Measurements from ENCODE around the gene TMEM11.
"Not testable (repeated sequence)": the region's sequence is repeated elsewhere in the genome, so short reads cannot be mapped to it uniquely, and the experiment has no call there.

Gene TMEM11

DNA sequence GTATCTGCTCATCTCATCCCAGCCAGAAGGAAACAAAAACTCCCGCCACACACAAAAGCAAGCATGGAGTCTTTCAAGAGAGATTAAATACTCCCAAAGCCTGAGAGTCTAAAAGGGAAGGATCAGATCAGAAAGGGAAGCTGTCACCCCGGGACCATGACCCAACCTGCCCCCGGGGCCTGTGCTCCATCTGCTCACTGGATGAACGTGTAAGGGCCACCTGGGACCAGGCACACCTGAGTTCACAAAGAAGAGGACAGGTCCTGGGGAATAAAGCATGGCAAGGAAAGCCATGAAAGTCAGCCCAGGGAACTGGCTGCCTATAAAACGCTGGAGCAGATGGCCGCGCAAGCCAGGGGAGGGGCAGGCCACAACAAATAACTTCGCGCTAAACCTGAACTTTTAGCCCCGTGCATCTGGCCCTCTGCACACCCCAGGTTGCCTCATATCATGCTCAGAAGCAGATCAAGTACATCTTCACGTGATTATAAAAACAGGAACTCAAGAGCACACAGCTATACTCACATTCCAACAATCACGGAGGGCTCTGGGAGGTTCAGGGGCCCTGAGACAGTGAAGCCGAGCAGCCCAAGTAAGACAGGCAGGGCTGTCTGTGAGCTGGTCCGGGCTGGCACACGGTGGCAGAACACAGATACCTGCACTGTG lies 3.4 kb downstream of the TMEM11 start:
- DNase-seq = peak; percentile 28

DNA sequence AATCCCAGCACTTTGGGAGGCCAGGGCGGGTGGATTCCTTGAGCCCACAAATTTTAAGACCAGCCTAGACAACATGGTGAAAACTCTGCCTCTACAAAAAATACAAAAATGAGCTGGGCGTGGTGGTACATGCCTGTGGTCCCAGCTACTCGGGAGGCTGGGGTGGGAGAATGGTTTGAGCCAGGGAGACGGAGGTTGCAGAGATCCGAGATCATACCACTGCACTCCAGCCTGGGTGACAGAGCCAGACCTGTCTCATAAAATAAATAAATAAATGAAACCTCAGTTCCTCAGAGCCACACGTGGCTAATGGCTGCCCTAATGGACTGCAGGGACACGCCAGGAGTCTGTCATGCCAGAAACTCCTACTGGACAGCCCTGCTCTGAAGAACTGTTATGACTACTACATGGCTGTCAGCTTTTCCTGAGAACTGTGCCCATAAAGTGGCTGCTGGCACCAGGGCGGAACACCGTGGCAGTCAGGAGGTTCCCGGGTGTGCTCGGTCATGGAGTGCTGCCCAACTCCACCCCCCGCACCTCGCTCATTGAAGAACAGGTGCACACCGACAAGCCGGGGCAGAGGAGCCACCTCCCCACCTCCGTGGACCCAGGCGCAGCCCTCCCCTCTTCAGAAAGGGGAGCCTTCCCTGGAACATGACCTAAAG lies 4.3 kb downstream of the TMEM11 start:
- DNase-seq = peak; percentile 51

DNA sequence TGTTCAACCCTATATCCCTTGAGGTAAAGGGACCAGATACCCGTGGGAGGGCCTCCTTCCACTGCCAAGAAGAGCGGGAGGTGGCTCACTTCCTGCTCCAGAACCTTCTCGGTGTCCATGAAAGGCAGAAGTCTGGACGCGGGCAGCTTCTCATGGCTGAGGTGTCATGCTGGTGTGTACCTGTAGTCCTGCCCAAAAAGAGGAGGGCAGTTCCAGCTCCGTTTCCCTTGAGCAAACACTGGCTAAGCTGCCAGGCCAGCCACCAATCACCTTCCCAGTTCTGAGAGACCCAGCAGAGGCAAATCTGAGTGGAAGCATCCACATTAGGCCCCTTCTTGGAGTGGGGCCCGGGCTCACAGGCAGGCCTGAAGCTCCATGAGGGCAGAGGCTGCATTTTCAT lies 5.6 kb downstream of the TMEM11 start:
- no peak for DNase-seq

DNA sequence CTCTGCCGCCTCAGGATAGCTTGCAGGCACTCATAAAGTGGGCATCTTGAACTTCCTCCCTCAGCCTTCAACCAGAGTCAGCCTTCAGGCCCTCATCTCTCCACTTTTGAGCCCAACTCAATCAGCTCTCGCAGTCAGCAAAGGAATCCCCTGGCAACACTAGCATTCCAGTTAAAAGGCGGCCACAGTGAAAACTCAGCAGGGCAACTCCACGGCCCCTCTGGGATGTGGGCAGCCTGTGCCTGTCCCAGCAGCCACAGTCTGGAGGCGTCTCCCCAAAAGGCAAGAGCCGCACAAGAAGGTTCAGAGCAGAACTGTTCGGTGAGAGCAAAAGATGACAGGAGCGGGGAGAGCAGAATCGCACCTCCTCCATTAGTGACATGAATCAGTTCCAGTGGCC lies 9.0 kb downstream of the TMEM11 start:
- no peak for DNase-seq

DNA sequence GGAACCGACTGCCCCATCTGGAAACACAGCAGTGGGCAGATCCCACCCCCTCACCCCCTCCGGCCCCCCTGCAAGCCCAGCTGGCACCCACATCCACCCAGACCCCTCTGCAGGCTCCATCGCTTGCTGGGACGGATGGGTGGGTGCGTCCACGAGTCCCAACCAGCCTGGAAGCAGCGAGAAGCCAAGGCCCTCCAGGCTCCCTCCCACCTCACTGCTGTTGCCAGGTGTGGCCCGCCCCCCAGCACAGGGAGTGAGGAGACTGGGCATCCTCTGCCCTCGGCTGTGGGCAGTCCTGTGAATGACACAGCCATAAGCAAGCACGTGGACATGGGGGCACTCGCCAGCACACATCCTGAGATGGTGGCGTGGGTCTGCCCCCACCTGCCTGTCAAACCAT lies 11.4 kb downstream of the TMEM11 start:
- no peak for DNase-seq

DNA sequence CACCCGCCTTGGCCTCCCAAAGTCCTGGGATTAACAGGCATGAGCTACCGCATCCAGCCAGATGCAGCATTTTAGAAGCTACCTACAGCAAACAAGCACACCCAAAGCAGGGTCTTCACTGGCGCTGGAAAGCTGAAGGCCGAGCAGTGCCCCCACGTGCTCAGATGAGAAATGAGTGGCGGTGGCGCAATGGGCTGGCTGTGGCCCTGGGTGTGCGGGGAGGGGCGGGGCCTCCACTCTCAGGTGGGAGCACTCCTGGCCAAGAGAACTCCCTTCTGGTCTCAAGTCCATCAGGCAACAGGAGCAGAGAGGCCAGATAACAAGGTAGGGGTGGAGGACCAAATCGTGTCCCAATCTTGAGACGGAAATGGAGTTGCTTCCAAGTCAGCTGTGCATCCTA lies 12.1 kb downstream of the TMEM11 start:
- no peak for DNase-seq

DNA sequence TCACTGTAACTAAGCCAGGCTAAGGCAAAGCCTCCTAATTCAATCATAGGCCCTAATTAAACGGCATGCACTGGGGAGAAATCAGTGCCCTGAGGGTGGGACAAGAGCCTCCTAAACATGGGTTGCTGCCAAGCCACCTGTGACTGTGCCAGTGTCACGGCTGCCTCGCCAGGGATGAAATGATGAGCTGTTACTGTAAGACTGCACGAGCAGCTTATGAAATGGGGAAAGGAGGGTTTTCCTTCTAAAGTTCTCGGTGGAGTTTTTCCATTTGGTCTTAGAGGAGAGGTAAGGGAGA lies 12.7 kb downstream of the TMEM11 start:
- DNase-seq = no peak

DNA sequence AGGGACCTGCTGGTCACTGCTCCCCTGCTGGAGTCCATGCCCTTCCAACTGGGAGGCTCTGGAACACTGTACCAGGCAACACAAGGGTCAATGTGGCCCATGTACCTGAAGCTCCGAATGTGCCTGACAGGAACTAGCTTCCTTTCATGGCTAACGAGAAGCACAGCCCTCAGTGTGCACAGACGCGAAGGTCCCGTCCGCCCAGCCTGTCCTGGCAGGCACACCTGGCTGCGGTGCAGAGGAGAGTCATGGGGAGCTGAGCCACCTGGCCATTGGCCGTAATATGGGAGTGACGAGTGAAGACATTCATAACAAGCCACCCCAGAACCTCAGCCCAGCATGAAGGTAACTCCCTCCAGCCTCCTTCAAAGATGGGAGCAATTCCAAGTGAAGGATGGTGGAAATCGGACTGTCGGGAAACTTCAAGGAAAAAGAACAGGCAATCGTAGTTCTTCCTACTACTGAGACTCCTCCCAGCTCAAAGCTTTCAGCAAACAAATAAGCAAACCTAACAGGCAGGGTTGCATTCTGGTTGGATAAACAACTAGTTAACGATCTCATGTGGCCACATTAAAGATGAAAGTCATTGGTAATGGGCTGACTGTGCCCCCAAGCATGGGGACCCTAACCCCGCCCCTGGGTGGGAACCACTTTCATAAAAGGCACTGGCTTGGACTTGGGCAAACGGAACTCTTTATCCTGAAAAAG lies 13.2 kb downstream of the TMEM11 start:
- DNase-seq = no peak

DNA sequence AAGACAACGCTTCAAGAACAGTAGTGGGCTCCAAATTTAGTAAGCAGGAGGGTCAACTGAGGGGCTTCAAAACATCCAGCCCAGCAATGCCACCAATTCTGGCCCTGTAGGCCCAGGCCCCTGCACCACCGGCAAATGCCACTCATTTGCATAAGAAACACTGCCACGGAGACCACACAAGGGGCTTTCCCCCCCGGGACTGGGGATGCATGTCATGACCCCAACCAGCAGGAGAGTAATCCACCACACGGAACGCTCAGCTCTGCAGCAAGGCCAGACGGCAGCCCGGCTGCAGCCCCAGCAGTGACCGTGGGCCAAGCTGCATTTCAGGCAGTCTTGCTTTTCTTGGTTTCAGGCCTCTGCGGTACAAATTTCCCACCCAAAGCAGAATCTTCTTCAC lies 14.1 kb downstream of the TMEM11 start:
- DNase-seq = no peak

DNA sequence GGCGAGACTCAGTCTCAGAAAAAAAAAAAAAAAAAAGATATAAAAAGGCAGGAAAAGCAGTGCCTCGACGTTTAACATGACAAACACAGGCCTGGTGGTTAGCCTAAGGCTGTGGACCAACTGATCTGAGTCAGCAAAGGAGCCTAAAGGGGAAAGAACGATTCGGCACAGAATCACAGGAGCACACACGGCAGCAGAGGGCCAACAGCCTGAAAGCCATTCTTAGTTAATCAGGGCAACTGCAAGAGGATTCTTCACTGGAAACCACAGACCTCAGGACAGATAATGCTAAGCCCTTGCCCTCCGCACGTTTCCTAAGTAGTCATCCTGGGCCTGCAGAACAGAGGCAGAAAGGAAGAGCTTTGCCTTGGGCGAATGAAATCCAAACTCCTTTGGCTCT lies 14.7 kb downstream of the TMEM11 start:
- DNase-seq = no peak

DNA sequence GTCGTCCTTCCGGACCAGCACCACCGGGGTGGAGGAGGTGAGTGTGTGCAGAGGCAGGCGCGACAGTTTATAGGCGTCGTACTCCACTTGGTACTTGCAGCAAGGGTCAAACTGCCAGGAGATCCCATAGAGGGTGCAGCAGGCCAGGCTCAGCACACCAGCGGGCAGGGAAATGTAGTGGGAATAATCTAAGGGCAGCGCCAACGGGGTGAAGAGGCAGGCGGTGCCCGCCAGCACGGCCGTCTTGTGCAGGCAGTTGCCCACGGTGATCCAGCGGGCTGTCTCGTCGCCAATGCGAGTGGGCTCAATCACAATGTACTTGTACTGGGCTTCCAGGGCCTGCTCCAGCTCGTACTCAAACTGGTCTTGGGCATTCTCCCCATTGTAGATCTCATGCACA lies 15.6 kb downstream of the TMEM11 start:
- no peak for DNase-seq

DNA sequence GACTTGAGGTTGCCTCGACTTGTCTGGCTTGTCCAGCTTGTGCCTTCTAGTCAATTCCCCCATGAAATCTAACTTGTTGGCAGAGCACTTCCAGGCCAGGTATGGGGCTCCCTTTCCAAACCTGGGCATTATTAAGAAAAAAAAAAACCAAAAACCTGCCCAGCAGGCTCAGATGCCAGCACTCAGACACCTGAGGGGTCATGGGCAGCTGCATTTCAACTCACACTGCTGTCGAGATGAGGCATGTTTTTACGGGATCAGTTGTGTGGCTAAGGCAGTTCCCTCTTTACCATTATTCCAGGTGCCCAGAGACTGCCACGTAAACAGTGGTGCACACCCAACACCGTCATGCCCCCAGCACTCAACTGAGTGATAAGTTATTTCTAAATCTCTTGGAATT lies 17.8 kb downstream of the TMEM11 start:
- no peak for DNase-seq

DNA sequence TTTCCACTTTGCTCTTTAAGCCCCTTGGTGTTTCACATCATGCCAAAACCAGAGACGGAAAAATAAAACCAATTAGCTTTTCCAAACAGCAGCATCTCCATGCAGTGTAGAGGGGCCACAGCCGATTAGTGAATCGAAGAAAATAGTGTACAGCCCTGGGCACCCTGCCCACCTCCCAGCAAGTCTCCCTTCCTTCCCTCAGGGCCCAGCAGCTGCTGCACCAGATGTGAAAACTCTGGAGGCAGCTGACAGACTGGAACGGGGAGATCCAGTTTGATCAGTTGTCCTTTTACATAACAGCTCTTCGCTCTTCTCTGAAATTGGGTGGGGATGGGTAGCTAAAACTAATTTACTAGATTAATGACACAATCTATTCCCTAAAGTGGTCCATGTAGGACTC lies 19.3 kb downstream of the TMEM11 start:
- peak; percentile 44 for DNase-seq

DNA sequence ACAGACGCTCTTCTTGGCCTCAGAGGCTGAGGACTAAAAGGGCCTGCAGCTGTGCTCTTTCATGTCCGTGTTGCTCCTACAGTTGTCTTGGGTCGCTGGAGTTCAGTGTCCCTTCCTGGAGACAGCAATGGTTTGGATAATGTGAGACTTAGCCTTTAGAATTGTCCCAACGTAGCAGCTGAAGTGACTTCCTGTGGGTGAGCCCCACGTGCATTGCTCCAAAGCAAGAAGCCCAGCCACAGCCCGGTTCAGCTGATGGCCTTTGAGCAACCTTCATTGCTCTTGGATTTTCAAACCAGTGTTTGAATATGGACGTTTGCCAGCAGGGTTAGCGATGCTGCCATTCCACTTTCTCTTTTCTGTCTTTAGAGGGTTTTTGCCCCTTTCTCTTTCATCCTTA lies 19.7 kb downstream of the TMEM11 start:
- peak; percentile 31 for DNase-seq

DNA sequence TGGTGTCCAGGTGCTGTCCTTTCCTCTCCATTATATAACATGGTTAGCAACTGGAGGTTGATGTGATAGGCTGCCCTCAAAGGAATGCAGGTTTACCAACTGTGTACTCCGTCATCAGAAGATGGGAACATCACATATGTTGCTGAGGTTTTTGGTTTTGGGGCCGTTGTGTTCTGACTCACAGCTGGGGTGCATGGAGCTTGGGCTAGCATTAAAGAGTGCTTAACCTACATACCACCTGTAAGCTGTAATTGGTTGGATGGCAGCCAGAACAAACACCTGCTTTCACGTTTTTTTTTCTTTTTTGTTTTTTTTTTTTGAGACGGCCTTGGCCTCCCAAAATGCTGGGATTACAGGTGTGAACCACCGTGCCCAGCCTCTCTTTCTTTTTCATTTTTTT lies 20.9 kb downstream of the TMEM11 start:
- DNase-seq = no peak

DNA sequence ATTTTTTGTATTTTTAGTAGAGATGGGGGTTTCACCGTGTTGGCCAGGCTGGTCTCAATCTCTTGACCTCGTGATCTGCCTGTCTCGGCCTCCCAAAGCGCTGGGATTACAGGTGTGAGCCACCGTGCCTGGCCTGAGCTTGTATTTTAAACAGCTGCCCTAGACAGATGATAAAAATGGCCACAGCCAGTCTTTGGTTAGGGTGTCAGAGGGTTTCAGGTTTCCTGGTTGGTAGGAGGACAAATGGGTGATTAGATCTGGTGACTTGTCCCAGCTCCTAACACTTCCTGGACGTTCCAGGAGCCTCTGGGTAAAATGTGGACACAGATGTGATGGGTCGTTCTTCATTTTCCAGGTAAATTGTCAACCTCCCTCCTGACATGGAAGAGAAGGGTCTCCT lies 21.5 kb downstream of the TMEM11 start:
- not testable (repeated sequence) for DNase-seq

DNA sequence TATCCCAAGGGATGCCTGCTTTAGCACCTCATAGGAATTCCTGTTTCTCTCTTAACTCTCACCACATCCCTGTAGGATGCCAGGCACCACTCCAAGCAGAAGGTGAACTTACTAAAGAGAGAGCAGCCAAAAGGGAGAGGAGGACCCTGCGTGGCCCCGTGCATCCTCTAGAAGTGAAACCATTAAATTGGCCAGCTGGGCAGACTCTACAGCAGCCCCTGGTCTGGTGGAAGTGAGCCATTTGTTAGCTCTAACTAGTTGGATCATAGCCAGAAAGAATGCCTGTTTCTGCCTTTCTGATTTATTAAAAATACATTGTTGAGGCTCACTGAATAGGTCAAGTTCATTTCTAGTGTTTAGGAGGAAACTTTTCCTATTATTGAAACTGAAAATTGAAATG lies 22.3 kb downstream of the TMEM11 start:
- DNase-seq = no peak

DNA sequence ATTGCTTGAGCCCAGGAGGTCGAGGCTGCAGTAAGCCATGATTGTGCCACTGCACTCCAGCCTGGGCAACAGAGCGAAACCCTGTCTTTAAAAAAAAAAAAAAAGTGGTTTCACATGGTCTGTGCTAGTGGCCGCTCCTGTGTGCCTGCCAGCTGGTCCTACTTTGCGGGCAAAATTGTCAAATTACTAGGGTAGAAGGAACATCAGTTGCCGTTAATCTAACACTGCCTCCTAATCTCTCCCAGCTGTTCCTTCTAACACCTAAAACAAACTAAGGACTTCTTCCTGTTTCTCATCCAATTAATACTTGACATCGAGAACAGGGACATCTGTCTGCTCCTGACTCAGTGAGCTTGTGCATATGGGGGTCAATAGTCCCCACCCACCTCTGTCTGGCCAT lies 23.9 kb downstream of the TMEM11 start:
- DNase-seq = no peak

DNA sequence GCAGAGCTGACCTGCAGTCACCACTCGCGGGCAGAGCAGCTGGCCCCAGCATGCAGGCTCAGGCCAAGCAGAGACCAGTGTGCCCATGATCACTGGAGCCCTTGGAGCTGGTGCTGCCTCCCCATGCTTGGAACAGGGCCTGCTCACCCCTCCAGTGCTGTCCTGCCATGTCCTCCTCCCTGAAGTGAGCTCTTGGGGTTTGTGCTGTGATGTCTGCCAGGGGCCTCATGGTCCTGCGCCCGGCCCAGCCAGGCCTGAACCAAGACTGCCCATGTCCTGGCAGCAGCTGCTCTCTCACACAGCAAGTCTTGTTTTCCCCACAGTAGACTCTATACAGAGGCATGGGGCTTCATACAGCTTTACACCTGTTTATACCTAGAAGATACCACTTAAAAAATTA lies 24.6 kb downstream of the TMEM11 start:
- no peak for DNase-seq

DNA sequence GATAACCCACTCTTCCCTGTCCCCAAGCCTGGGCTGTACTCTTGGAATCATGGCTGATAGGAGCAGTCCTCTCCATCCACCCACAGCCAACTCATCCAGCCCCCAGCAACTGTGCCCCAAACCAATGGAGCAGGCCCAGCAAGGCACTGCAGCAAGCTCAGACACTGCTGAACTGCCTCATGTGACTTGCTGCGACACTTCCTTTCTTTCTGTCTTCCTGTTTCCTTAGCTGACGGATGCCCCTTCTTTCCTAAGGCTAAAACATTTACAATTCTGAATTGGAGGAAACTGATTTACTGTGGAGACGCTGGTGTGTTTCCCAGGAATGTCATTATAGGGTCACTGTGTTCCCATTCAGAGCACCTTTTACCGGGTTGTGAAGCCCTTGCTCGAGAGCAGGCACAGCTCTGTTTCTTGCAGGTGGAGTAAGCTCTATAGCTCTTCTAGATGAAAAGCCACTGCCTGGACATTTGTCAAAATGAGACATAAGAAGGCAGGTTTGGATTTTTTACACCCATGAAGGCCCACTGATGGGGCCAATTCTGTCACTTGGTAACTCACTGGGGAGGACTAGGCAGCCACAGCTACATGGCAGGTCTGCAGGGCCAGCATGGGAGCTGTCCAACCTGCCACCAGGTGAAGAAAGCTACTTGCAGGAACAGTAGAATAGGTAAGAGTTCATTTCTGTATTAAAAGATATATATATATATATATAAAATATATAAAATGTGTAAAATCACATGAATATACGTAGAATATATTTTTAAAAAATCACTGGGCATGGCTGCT lies 27.4 kb downstream of the TMEM11 start:
- DNase-seq = no peak

DNA sequence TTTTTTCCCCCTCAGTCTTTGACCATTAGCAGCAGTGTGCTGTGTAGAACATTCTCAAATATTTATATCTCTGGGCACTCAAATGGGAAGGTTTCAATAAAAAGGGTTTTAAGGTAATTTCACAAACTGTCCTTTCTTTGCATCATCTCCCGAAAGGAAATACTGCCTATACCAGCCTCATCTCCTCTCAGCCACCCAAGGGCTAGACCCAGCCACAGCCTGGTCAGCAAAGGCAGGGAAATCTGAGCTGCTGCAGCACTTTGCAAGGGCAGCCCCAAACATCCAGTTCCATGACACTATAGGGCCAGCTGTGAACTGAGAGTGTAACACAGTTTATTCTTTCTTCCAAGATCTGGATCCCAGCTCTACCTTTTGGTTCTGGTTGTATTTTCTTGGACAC lies 28.9 kb downstream of the TMEM11 start:
- no peak for DNase-seq

DNA sequence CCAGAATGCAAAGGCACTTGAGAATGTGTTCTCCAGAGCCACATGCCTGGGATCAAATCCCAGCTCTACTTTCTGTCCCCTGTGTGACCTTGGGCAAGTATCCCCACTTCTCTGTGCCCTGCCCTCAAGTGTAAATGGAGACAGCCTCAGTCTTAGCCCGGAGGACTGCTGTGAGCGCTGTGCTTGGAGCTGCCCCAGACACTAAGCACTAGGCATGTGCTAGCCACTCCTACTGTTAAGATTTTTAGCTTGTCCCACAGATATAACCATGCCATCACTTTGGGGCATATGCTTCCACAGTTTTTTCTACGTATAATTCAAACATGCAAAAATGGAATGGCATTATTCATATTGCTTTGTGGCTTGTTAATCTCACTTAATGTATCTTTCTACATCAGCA lies 29.4 kb downstream of the TMEM11 start:
- no peak for DNase-seq

DNA sequence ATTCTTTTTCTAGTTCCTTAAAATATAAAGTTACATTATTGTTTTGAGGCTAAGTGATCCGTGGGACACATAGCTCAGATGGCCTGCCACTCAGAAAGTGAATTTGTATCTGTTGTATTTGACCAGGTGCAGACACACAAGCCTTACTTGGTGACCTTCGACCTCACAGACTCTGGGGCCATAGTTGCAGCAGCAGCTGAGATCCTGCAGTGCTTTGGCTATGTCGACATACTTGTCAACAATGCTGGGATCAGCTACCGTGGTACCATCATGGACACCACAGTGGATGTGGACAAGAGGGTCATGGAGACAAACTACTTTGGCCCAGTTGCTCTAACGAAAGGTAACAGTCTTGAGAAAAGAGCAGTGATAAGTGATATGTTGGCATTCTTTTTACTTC lies 30.5 kb downstream of the TMEM11 start:
- no peak for DNase-seq
